ENCODE results near the gene RNASE8.
"Not testable (repeated sequence)": the region's sequence is repeated elsewhere in the genome, so short reads cannot be mapped to it uniquely, and the experiment has no call there.

The RNASE8 gene

DNA sequence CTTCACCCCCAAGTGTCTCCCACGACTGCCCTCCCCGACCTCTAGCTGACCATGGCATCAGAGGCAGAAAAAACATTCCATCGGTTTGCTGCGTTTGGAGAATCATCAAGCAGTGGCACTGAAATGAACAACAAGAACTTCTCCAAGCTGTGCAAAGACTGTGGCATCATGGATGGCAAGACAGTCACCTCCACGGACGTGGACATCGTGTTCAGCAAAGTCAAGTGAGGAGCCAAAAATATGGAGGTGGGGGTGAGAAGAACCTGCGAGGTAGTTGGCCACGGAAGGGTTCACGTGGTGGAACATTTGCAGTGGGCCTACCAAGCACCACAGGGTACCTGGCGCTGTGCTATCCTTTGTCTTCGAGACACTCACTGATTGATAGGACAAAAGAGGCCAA is 27.1 kb upstream of the RNASE8 start:
- DNase-seq = no peak

DNA sequence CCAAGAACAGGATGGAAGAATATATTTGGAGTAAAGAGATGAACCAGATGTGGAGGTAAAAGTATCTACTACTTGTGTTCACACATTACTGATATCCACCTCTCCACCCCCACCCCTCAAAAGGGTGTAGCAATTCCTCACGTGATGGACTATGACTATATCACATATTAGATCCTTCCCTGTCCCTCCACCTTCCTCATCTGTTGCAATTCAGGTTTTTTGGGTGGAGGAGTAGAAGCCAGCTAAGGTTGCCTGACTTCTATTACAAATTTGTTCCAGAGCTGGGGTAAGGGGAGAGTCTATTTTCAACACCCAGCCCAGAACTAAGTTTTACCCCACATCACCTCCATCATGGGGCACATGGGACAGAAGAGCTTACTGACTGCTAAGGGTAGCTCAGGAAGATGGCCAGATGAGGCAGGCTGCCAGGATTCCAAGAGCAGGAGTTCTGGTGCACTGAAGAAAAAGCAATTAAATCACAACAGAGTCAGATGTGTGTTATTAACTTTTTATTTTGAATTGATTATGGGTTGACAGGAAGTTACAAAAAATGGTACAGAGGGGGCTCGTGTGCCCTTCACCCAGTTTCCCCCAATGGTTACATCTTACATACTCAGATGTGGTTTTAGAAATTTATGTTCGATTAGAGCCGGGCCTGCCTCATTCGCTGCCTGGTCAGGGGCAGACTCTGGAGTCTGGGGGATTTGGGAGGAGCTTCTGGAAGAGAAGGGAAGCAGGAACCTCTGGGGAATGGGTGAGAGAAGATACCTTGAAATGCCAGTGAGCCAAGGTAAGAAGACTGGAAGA is 25.1 kb upstream of the RNASE8 start:
- no peak for DNase-seq

DNA sequence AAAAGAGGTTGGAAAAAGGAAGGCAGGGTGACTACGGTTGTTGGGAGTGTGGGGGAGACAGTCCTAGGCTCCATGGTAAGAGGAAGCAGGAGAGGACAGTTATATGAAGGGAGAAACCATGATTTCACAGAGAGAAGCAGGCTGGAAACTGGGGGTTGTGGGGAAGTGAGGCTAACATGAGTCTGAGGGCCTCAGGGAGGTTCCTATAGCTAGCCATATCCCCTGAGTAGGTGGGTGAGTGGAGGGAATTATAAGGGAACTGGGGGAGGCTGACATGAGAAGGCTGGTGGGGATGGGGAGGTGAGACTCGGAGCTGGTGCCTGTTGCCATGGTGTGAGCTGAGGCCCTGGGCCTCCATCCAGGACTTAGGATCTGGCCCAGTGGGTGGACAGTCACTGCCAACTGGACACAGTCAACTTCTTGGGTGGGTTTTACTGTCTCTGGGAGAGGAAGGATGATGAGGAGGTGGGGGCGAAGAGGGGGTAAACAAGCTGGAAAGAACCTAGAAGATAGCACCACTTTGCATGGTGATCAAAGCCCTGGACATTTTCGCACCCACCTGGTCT is 24.4 kb upstream of the RNASE8 start:
- no peak for DNase-seq

DNA sequence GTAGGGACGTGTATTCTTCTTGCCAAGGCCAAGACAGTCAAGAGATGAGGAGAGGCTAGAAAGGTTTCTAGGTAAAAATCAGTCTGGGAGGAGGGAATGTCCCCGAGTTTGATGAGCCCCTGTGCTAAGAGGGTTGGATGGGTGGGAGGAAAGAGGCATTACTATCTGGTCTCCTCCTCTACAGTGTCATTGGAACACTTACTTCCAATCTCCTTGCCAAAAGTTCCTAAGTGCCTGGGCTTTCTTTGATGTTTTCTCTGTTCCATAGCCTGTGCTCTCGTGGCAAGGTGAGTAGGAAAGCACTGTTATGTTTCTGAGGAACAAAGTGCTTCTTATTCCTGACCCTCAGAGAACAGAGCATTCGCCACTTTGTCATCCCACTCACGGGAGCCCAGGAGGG is 22.9 kb upstream of the RNASE8 start, which contains the start of gene RNASE13:
TSS of gene RNASE13 (minus strand) at position 101 of the 400 bp plus-strand sequence. CDS start 519 bp downstream, outside the sequence.
- DNase-seq = no peak

GRCh38 chr14:21036751-21037150 is 20.9 kb upstream of the RNASE8 start:
- DNase-seq = no peak

- DNase-seq = no peak
These were observed 20.5 kb upstream of the RNASE8 start for GRCh38 chr14:21037156-21037555.

GRCh38 chr14:21038441-21039422 is 18.9 kb upstream of the RNASE8 start:
- DNase-seq = no peak

GRCh38 chr14:21039585-21040369 is 17.8 kb upstream of the RNASE8 start:
- DNase-seq = peak; percentile 81

- DNase-seq = peak; percentile 23
These were observed 17.2 kb upstream of the RNASE8 start for GRCh38 chr14:21040370-21040925.

DNA sequence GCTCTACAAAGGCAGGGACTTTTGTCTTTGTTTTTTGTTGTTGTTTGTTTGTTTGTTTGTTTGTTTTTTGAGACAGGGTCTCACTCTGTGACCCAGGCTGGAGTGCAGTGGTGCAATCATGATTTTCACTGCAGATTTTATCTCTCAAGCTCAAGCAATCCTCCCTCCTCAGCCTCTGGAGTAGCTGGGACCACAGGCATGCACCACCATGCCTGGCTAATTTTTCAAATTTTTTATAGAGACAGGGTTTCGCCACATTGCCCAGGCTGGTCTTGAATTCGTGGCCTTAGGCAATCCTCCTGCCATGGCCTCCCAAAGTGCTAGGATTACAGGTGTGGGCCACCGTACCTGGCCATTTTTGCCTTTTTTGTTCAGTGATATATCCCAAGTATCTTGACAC is 16.7 kb upstream of the RNASE8 start:
- not testable (repeated sequence) for DNase-seq

- DNase-seq = peak; percentile 42
These were observed 15.8 kb upstream of the RNASE8 start, which contains the start of gene RNASE7 for GRCh38 chr14:21041676-21042433. RNASE7 (plus strand) TSS chr14:21042362; CDS start chr14:21042993, 631 bp downstream.

DNA sequence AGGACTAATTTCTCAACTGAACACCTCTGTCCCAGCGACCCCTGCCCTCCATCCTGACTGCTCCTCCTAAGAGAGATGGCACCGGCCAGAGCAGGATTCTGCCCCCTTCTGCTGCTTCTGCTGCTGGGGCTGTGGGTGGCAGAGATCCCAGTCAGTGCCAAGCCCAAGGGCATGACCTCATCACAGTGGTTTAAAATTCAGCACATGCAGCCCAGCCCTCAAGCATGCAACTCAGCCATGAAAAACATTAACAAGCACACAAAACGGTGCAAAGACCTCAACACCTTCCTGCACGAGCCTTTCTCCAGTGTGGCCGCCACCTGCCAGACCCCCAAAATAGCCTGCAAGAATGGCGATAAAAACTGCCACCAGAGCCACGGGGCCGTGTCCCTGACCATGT is 14.7 kb upstream of the RNASE8 start:
- no peak for DNase-seq

DNA sequence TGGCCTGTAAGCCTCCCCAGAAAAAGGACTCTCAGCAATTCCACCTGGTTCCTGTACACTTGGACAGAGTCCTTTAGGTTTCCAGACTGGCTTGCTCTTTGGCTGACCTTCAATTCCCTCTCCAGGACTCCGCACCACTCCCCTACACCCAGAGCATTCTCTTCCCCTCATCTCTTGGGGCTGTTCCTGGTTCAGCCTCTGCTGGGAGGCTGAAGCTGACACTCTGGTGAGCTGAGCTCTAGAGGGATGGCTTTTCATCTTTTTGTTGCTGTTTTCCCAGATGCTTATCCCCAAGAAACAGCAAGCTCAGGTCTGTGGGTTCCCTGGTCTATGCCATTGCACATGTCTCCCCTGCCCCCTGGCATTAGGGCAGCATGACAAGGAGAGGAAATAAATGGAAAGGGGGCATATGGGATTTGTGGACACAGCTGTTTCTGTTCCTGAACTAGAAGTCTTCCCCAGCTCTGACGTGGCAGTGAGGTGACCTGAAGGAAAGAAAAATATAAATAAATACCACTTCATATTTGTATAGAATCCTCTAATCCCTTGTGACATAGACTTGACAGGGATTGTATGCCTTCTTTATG is 14.1 kb upstream of the RNASE8 start:
- DNase-seq = no peak

DNA sequence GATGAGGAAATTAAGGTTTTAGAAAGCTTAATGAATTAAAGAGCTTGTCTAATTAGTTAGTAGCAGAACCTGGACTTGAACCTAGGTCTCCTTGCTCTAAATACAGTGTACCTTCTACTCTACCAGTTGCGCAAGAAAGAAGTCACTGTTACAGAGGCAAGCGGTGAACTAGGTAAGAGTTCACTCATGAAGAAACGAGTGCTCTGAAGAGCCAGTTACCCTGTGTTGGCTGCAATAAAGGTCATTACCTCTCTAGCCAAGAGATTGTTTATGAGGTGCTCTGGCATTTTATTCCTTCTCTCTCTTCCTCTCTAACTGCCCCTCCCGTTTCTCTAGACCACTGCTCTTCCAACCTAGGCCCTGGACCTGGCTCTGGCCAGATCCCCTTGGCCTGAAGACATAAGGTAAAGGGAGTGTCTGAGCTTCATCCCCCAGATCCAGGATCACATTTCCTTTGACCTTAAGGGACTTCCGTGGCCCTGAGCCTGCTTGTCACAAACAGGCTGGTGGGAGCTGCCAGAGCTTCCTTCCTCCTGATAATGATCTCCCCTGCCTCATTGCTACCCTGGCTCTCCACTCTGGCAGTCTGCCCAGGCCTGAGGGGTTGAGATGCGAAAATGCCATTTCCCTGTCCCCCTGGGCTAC is 13.5 kb upstream of the RNASE8 start:
- peak; percentile 86 for DNase-seq

DNA sequence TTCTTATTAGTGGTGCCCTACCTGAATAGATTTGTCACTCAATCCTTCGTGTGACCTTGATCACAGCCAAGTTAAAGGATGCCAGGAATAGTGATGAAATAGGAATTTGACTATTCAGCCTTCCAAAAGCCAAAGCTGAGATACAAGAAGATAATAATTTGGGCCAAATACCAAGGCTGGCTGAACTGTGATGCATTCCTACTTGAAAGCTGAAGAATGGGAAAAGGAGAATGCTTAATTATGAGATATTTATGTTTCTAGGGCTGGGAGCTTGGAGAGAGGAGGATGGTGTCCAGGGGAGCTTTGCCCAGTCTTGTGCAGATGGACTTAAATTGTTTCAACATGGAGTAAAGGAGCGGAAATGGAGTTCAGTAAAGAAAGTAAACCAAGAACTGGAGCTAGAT is 10.2 kb upstream of the RNASE8 start:
- no peak for DNase-seq

- DNase-seq = no peak
These were observed 9.0 kb upstream of the RNASE8 start for GRCh38 chr14:21048638-21049037.

- DNase-seq = no peak
These were observed 8.3 kb upstream of the RNASE8 start for GRCh38 chr14:21049271-21049673.

GRCh38 chr14:21050597-21050996 is 7.0 kb upstream of the RNASE8 start:
- DNase-seq = no peak

DNA sequence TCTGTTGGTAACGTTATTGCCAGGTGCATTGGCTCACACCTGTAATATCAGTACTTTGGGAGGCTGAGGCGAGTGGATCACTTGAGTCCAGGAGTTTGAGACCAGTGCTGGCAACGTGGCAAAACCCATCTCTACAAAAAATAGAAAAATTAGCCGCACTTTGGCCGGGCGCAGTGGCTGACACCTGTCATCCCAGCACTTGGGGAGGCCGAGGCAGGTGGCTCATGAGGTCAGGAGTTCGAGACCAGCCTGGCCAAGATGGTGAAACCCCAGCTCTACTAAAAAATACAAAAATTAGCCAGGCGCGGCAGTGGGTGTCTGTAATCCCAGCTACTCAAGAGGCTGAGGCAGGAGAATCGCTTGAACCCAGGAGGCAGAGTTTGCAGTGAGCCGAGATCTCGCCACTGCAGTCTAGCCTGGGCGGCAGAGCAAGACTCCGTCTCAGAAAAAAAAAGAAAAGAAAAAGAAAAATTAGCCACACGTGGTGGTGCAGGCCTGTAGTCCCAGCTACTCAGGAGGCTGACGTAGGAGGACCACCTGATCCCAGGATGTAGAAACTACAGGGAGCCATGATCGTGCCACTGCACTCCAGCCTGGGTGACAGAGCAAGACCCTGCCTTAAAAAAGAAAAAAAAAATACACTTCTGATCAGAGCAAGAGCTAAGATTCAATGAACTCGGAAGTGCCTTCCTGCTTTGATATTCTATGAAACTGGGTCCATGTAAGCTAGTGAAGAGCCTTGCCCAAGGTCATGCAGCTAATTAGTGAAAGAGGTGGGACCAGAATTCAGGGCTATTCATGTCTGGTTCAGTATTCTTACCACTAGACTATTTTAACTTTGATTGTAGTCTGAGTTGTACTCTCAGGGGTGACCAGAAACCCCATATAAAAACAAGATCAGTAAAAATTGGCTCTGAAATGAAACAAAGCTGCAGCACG is 4.2 kb upstream of the RNASE8 start:
- no peak for DNase-seq
